Neuronal stem cell (in vitro differentiated cells): Measurements from ENCODE around the gene GYS1.

Experiments
- DNase-seq: peaks from one replicate; pipeline ENCODE4 v3.0.0-alpha.2; 2013; ENCODE audit warnings: low spot score
- H2AFZ ChIP-seq: one replicate; pipeline ENCODE4 v1.6.1; 2013; ENCODE audit warnings: mild to moderate bottlenecking, low read length, inconsistent platforms
- H2AK5ac ChIP-seq: 2 replicates; pipeline ENCODE4 v1.6.1; 2013; ENCODE audit warnings: low read depth, mild to moderate bottlenecking, inconsistent platforms, low read length, moderate library complexity, mixed read lengths
- H2BK120ac ChIP-seq: 2 replicates; pipeline ENCODE4 v1.6.1; 2013; ENCODE audit warnings: low read depth, mild to moderate bottlenecking, inconsistent platforms, low read length, moderate library complexity, mixed read lengths
- H2BK12ac ChIP-seq: one replicate; pipeline ENCODE4 v1.6.1; 2013; ENCODE audit warnings: low read length, inconsistent platforms
- H2BK15ac ChIP-seq: 2 replicates; pipeline ENCODE4 v1.6.1; 2013; ENCODE audit warnings: mild to moderate bottlenecking, low read length, inconsistent platforms, mixed read lengths
- H2BK5ac ChIP-seq: one replicate; pipeline ENCODE4 v1.6.1; 2013; ENCODE audit warnings: inconsistent platforms, mild to moderate bottlenecking, low read length, moderate library complexity
- H3K14ac ChIP-seq: one replicate; pipeline ENCODE4 v1.6.1; 2013; ENCODE audit warnings: low read length, inconsistent platforms
- H3K18ac ChIP-seq: 2 replicates; pipeline ENCODE4 v1.6.1; 2013; ENCODE audit warnings: low read length, inconsistent platforms
- H3K23ac ChIP-seq: 2 replicates; pipeline ENCODE4 v1.6.1; 2013; ENCODE audit warnings: low read depth, mild to moderate bottlenecking, mixed read lengths, low read length, inconsistent platforms; ENCODE audit not compliant: poor library complexity
- H3K27ac ChIP-seq: replicated peaks from 3 replicates; pipeline ENCODE4 v1.5.1; 2013; ENCODE audit warnings: low read length, inconsistent platforms
- H3K27me3 ChIP-seq, 3 experiments: 2 replicates each; pipeline ENCODE4 v1.6.1; 2013; ENCODE audit warnings: low read length in 3 of 3, mild to moderate bottlenecking in 2 of 3, inconsistent platforms in 1 of 3, low read depth in 1 of 3, mixed read lengths in 1 of 3, moderate library complexity in 1 of 3; ENCODE audit not compliant: control insufficient read depth in 3 of 3, insufficient read depth in 3 of 3
- H3K36me3 ChIP-seq, 2 donors: replicated peaks in 1 of 2; 2 replicates each; pipeline ENCODE4 v1.6.1; 2013; ENCODE audit warnings: low read length in 2 of 2; ENCODE audit not compliant: control insufficient read depth in 2 of 2, insufficient read depth in 2 of 2
- H3K4ac ChIP-seq: 2 replicates; pipeline ENCODE4 v1.6.1; 2013; ENCODE audit warnings: inconsistent platforms, mild to moderate bottlenecking, low read length, moderate library complexity
- H3K4me1 ChIP-seq, 2 donors: 1 replicate in 1 of 2; 2 replicates in 1 of 2; pipeline ENCODE4 v1.6.1; 2013; ENCODE audit warnings: low read length in 2 of 2, low read depth in 1 of 2; ENCODE audit not compliant: control insufficient read depth in 2 of 2, insufficient read depth in 1 of 2
- H3K4me2 ChIP-seq: one replicate; pipeline ENCODE4 v1.6.1; 2013; ENCODE audit warnings: mild to moderate bottlenecking, low read length, inconsistent platforms; ENCODE audit not compliant: insufficient read depth, poor library complexity, severe bottlenecking
- H3K4me3 ChIP-seq, 2 donors: 2 replicates each; pipeline ENCODE4 v1.5.1; 2013; ENCODE audit warnings: low read length in 2 of 2, mild to moderate bottlenecking in 2 of 2, inconsistent platforms in 1 of 2, moderate library complexity in 1 of 2
- H3K79me1 ChIP-seq: one replicate; pipeline ENCODE4 v1.6.1; 2013; ENCODE audit warnings: low read depth, mild to moderate bottlenecking, inconsistent platforms, low read length, moderate library complexity
- H3K9ac ChIP-seq: one replicate; pipeline ENCODE4 v1.6.1; 2013; ENCODE audit warnings: mild to moderate bottlenecking, low read depth, low read length, inconsistent platforms; ENCODE audit not compliant: poor library complexity
- H3K9me3 ChIP-seq, 2 donors: replicated peaks in 1 of 2; 2 replicates each; pipeline versions ENCODE3 to v1.6.1; 2013; ENCODE audit warnings: low read length in 2 of 2, mild to moderate bottlenecking in 2 of 2, inconsistent platforms in 1 of 2, low read depth in 1 of 2, mixed read lengths in 1 of 2, moderate library complexity in 1 of 2; ENCODE audit not compliant: control insufficient read depth in 2 of 2, insufficient read depth in 1 of 2
- H4K8ac ChIP-seq: one replicate; pipeline ENCODE4 v1.6.1; 2013; ENCODE audit warnings: low read depth, mild to moderate bottlenecking, inconsistent platforms, low read length, moderate library complexity
- H4K91ac ChIP-seq: one replicate; pipeline ENCODE4 v1.6.1; 2013; ENCODE audit warnings: low read length, low read depth, mild to moderate bottlenecking, inconsistent platforms; ENCODE audit not compliant: poor library complexity
- WGBS, 2 donors: extraction: QIAGEN DNeasy Blood & Tissue Kit; methylation state at CpG; one replicate each; pipeline ENCODE4 v1.1.7; 2013; ENCODE audit warnings: missing lambda C conversion rate in 2 of 2, mixed read lengths in 1 of 2; ENCODE audit not compliant: insufficient read length in 2 of 2, insufficient replicate concordance in 1 of 2; ENCODE audit errors: extremely low coverage in 2 of 2; 5-methylcytosine and 5-hydroxymethylcytosine counted together

The GYS1 gene

GRCh38 chr19:48950159-48950558 is 43.0 kb downstream of the GYS1 start:
- peaks cover 0 to 5% of the 10 kb centered on the region in 2 donors for H3K9me3 ChIP-seq
- no peak overlapping the region for H2BK5ac ChIP-seq
- no peak overlapping the region for H3K4me2 ChIP-seq
- H3K9ac ChIP-seq = no peak overlapping the region
- H4K91ac ChIP-seq = no peak overlapping the region
- no peak overlapping the region for H2BK120ac ChIP-seq
- no peaks in the 10 kb centered on the region for H3K27me3 ChIP-seq
- H3K23ac ChIP-seq = no peak overlapping the region
- no peak for DNase-seq
- no peak overlapping the region for H3K18ac ChIP-seq
- no peak overlapping the region for H2BK12ac ChIP-seq
- no peak overlapping the region for H4K8ac ChIP-seq
- no peak overlapping the region for H3K14ac ChIP-seq
- peaks cover 0 to under 1% of the 10 kb centered on the region in 2 donors for H3K4me1 ChIP-seq
- H2BK15ac ChIP-seq = no peak overlapping the region
- peaks cover 4% of the 10 kb centered on the region for H3K79me1 ChIP-seq
- no peak overlapping the region for H3K27ac ChIP-seq
- no peaks in the 10 kb centered on the region for H3K36me3 ChIP-seq
- no CpG with 5 or more reads among the region's 3 CpGs for WGBS, 2 donors
- no peak overlapping the region for H3K4me3 ChIP-seq
- no peak overlapping the region for H2AFZ ChIP-seq
- no peak overlapping the region for H2AK5ac ChIP-seq
- H3K4ac ChIP-seq = no peak overlapping the region

- Histone ChIP-seq H2BK12ac (no peak overlapping the region), H2BK5ac (no peak overlapping the region), H3K4ac (no peak overlapping the region), H3K27me3 (no peaks in the 10 kb centered on the region), H3K4me3 (no peak overlapping the region), H3K14ac (no peak overlapping the region), H2BK120ac (no peak overlapping the region), H3K9me3 (peaks cover 1 to 5% of the 10 kb centered on the region in 2 donors), H3K36me3 (no peaks in the 10 kb centered on the region), H3K18ac (no peak overlapping the region), H2AK5ac (peak overlapping the region; percentile 79), H4K8ac (no peak overlapping the region), H3K4me2 (no peak overlapping the region), H3K23ac (no peak overlapping the region), H3K79me1 (no peaks in the 10 kb centered on the region), H3K27ac (no peak overlapping the region), H3K4me1 (peaks cover 0 to 3% of the 10 kb centered on the region in 2 donors), H4K91ac (no peak overlapping the region), H2BK15ac (no peak overlapping the region), H2AFZ (no peak overlapping the region), H3K9ac (no peak overlapping the region)
- no peak for DNase-seq
- WGBS, 2 donors = no CpG with 5 or more reads among the region's 3 CpGs
Measured at GRCh38 chr19:48947258-48947542, 45.9 kb downstream of the GYS1 start.

DNA sequence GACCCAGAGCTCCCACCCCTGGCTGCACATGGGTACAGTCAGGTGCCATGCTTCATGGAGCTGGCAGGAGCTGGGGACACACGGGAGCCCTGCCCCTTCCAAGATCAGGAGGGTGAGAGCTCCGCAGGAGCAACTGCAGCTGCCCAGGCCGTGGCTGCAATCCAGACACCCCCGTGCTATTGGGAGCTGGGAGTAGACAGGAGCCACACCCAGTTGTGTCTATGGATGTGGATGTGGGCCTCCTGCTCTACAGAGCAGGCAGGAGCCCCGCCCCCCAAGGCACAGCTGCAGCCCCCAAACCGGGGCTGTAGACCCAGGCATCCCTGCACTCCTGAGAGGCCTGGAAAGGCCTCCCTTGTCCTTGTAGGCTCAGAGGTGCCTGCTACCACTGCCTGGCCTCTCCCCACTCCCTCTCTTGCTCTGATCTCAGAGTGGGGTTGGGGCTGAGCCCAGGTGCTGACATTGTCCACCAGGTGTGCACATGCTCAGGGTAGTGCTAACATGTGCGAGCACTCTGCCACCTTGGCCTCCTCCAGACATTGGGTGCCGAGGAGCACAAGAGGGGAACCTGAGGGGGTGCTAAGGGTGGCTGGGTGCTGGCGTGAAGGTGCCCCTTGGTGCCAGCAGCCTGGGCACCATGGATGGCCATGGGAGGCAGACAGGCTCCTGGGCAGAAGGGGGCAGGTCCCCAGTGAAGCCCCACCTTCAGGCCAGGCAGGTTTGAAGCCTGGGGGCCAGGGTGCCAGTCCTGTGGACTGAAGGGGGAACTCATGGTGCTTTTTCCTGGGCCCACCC is 46.4 kb downstream of the GYS1 start:
- no peaks in the 10 kb centered on the region for H3K27me3 ChIP-seq
- H3K23ac ChIP-seq = no peak overlapping the region
- H2AK5ac ChIP-seq = peak overlapping the region; percentile 79
- no CpG with 5 or more reads among the region's 9 CpGs for WGBS, 2 donors
- peaks cover 2 to 5% of the 10 kb centered on the region in 2 donors for H3K9me3 ChIP-seq
- no peak overlapping the region for H3K4me3 ChIP-seq
- H3K18ac ChIP-seq = no peak overlapping the region
- no peak overlapping the region for H3K4ac ChIP-seq
- no peak overlapping the region for H2BK12ac ChIP-seq
- H2BK120ac ChIP-seq = no peak overlapping the region
- H2BK5ac ChIP-seq = no peak overlapping the region
- DNase-seq = no peak
- H3K9ac ChIP-seq = no peak overlapping the region
- H4K91ac ChIP-seq = no peak overlapping the region
- no peak overlapping the region for H3K4me2 ChIP-seq
- no peak overlapping the region for H2AFZ ChIP-seq
- H3K14ac ChIP-seq = peak overlapping the region; percentile 25
- no peaks in the 10 kb centered on the region for H3K36me3 ChIP-seq
- peaks cover 0 to 3% of the 10 kb centered on the region in 2 donors for H3K4me1 ChIP-seq
- no peak overlapping the region for H4K8ac ChIP-seq
- no peaks in the 10 kb centered on the region for H3K79me1 ChIP-seq
- no peak overlapping the region for H2BK15ac ChIP-seq
- H3K27ac ChIP-seq = no peak overlapping the region

- no peaks in the 10 kb centered on the region for H3K27me3 ChIP-seq
- H3K27ac ChIP-seq = no peak overlapping the region
- WGBS, 2 donors = no CpG with 5 or more reads among the region's 2 CpGs
Measured at GRCh38 chr19:48945817-48946216, 47.3 kb downstream of the GYS1 start.

More at GRCh38 chr19:48945817-48946216, 47.3 kb downstream of the GYS1 start:
- no peak for DNase-seq
- Histone ChIP-seq H4K8ac (no peak overlapping the region), H3K4me2 (no peak overlapping the region), H2BK15ac (no peak overlapping the region), H2AFZ (no peak overlapping the region), H4K91ac (no peak overlapping the region), H2BK5ac (no peak overlapping the region), H3K4ac (no peak overlapping the region), H3K79me1 (no peaks in the 10 kb centered on the region), H3K36me3 (no peaks in the 10 kb centered on the region), H2AK5ac (no peak overlapping the region), H3K9me3 (peaks cover 5% of the 10 kb centered on the region in 2 donors), H2BK120ac (no peak overlapping the region), H3K9ac (no peak overlapping the region), H3K14ac (no peak overlapping the region), H3K4me3 (no peak overlapping the region), H3K18ac (no peak overlapping the region), H3K4me1 (peaks cover 0 to 3% of the 10 kb centered on the region in 2 donors), H2BK12ac (no peak overlapping the region), H3K23ac (no peak overlapping the region)
